Smooth muscle cell (in vitro differentiated cells): ENCODE data around the gene PTH1R. TPM values are rescaled to one million over a fixed set of nuclear protein-coding genes. Genes with fewer than 3 reads are reported as not detected.

Experiments used
- DNase-seq: peaks from one replicate; lab custom pipeline; 2025; ENCODE audit not compliant: unreplicated experiment; lab: John Stamatoyannopoulos, UW
- H2AFZ ChIP-seq: fragments of 200-600 bp; sonication (generic); 2 replicates; pipeline ENCODE4 v1.6.0; 2016; ENCODE audit warnings: antibody characterized with exemption, low read depth, mild to moderate bottlenecking
- H3F3A ChIP-seq: fragments of 200-600 bp; sonication (generic); 2 replicates; pipeline ENCODE4 v1.6.0; 2017; ENCODE audit warnings: antibody characterized with exemption, low read depth
- H3K27ac ChIP-seq: fragments of 200-600 bp; sonication (generic); 2 replicates; pipeline ENCODE4 v1.5.1; 2016; ENCODE audit warnings: low read depth, mild to moderate bottlenecking
- H3K27me3 ChIP-seq: fragments of 200-600 bp; sonication (generic); 2 replicates; pipeline ENCODE4 v1.6.1; 2016; ENCODE audit warnings: low read depth, mild to moderate bottlenecking
- H3K36me3 ChIP-seq: fragments of 200-600 bp; sonication (generic); 2 replicates; pipeline ENCODE4 v1.5.1; 2016; ENCODE audit warnings: low read depth
- H3K4me1 ChIP-seq: fragments of 200-600 bp; sonication (generic); 2 replicates; pipeline ENCODE4 v1.5.1; 2016; ENCODE audit warnings: low read depth
- H3K4me2 ChIP-seq: fragments of 200-600 bp; sonication (generic); 2 replicates; pipeline ENCODE4 v1.6.0; 2016; ENCODE audit warnings: mild to moderate bottlenecking
- H3K4me3 ChIP-seq: fragments of 200-600 bp; sonication (generic); 2 replicates; pipeline ENCODE4 v1.5.1; 2016; ENCODE audit warnings: mild to moderate bottlenecking
- H3K79me2 ChIP-seq: fragments of 200-600 bp; sonication (generic); 2 replicates; pipeline ENCODE4 v1.6.0; 2016; ENCODE audit warnings: low read depth, mild to moderate bottlenecking
- H3K9ac ChIP-seq: fragments of 200-600 bp; sonication (generic); 2 replicates; pipeline ENCODE4 v1.6.0; 2016; ENCODE audit warnings: low read depth
- H3K9me3 ChIP-seq: fragments of 200-600 bp; sonication (generic); replicated peaks from 2 replicates; pipeline ENCODE4 v1.5.1; 2016; ENCODE audit warnings: low read depth
- H4K20me1 ChIP-seq: fragments of 200-600 bp; sonication (generic); 2 replicates; pipeline ENCODE4 v1.6.0; 2016; ENCODE audit warnings: low read depth
- CTCF ChIP-seq: fragments of 200-600 bp; sonication (generic); IDR thresholded peaks from 2 replicates; pipeline ENCODE4 v1.5.1; 2017; ENCODE audit warnings: borderline replicate concordance, mild to moderate bottlenecking, antibody characterized with exemption; ENCODE audit not compliant: insufficient read depth, poor library complexity, severe bottlenecking
- WGBS: methylation state at CpG from one replicate; pipeline ENCODE4 v1.1.7; 2016; ENCODE audit warnings: low lambda C conversion rate; 5-methylcytosine and 5-hydroxymethylcytosine counted together
- polyA plus RNA-seq: library from polyadenylated mRNA; unstranded; fragments of >200 nt; fragmentation: Nextera tagmentation; extraction: Ambion mirVana; gene quantifications from 2 replicates; pipeline ENCODE4 v1.2.1, GENCODE V29; 2016
- total RNA-seq: library from RNA; depleted of rRNA; stranded (reverse); fragments of >200 nt; gene quantifications from 2 replicates; pipeline ENCODE4 v1.2.3, GENCODE V29; 2014

The PTH1R gene
- total and polyA plus RNA-seq, 2 experiments from 2014 or later = 17.7 to 50.6 TPM

GRCh38 chr3:46942481-46943236, 65.1 kb downstream of the PTH1R start:
- no peak overlapping the region for H3K27ac ChIP-seq
- peaks cover 8% of the 10 kb centered on the region for H3K4me1 ChIP-seq
- H4K20me1 ChIP-seq = peaks cover 99% of the 10 kb centered on the region

GRCh38 chr3:46943237-46944187, 66.0 kb downstream of the PTH1R start:
- Histone ChIP-seq H3K79me2 (peaks cover 80% of the 10 kb centered on the region), H3K27ac (peak overlapping the region; percentile 30), H3K9ac (no peak overlapping the region), H3K4me1 (peaks cover 13% of the 10 kb centered on the region), H3K27me3 (no peaks in the 10 kb centered on the region), H3K4me2 (no peak overlapping the region), H2AFZ (no peak overlapping the region), H3K9me3 (no peaks in the 10 kb centered on the region), H3F3A (peaks cover 3% of the 10 kb centered on the region), H4K20me1 (peaks cover 99% of the 10 kb centered on the region), H3K4me3 (no peak overlapping the region), H3K36me3 (no peaks in the 10 kb centered on the region)
- TF ChIP-seq CTCF = no peak
- DNase-seq = no peak
- WGBS = 85% methylated on average over 12 of the region's 12 CpGs

More at GRCh38 chr3:46942481-46943236, 65.1 kb downstream of the PTH1R start:
- Histone ChIP-seq H2AFZ (no peak overlapping the region), H3K4me2 (no peak overlapping the region), H3F3A (peaks cover 3% of the 10 kb centered on the region), H3K4me3 (no peak overlapping the region), H3K27me3 (no peaks in the 10 kb centered on the region), H3K9me3 (no peaks in the 10 kb centered on the region), H3K79me2 (peaks cover 71% of the 10 kb centered on the region), H3K36me3 (no peaks in the 10 kb centered on the region), H3K9ac (no peak overlapping the region)
- DNase-seq = no peak
- no peak for TF ChIP-seq CTCF
- 90% methylated on average over 12 of the region's 12 CpGs for WGBS

GRCh38 chr3:46944191-46944590, 66.7 kb downstream of the PTH1R start:
- H3K9ac ChIP-seq = no peak overlapping the region
- H3K4me2 ChIP-seq = no peak overlapping the region
- no peak for TF ChIP-seq CTCF
- H3K4me1 ChIP-seq = peaks cover 13% of the 10 kb centered on the region
- H3K27ac ChIP-seq = peak overlapping the region; percentile 30
- H3K36me3 ChIP-seq = no peaks in the 10 kb centered on the region
- peaks cover 3% of the 10 kb centered on the region for H3F3A ChIP-seq
- no peak overlapping the region for H3K4me3 ChIP-seq
- H3K9me3 ChIP-seq = no peaks in the 10 kb centered on the region
- H3K27me3 ChIP-seq = no peaks in the 10 kb centered on the region
- H4K20me1 ChIP-seq = peaks cover 99% of the 10 kb centered on the region
- WGBS = 94% methylated on average over 8 of the region's 8 CpGs
- peaks cover 85% of the 10 kb centered on the region for H3K79me2 ChIP-seq
- no peak for DNase-seq
- H2AFZ ChIP-seq = no peak overlapping the region
